ENCODE data around the gene RNF5.
"Not testable (repeated sequence)": the region's sequence is repeated elsewhere in the genome, so short reads cannot be mapped to it uniquely, and the experiment has no call there.

The RNF5 gene, protein sequence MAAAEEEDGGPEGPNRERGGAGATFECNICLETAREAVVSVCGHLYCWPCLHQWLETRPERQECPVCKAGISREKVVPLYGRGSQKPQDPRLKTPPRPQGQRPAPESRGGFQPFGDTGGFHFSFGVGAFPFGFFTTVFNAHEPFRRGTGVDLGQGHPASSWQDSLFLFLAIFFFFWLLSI

DNA sequence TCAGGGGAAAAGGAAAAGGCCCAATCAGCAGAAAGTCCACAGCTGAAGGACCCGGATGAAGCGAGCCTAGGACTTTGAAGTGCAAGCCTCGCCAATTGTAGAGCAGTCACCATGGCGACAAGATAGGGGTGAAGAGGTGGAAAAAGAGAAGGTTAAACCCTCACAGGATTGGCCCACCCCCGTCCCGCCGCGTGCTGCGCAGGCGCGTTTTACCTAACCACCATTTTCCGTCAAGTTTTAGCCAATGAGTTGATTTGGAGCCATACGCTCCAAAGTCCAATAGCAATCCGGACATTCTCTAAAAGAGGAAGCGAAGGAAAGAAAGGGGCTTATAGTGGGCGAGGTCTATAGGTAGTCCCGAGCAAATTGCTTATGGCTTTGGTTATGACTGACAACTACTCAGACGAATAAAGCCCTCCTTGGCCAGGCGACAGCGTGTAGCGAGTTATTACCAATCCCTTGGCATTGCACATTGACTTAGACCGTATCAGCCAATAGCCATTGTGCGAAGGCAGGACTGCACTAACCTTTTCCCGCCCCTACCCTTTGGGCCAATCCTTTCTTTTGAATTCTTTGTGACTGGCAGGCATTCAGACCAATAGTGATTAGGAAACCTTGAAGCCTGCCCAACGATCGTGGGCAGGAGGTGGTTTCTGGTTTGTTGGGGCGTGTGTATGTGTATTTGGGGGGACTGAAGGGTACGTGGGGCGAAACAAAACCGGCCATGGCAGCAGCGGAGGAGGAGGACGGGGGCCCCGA, at the start of gene RNF5:
RNF5 (plus strand) TSS at position 618 of the 759 bp plus-strand sequence; CDS start at position 725, 107 bp downstream.
- Mint-ChIP-seq H3K4me3 (peak within 1 kb of the TSS; percentile 96), H3K9me3 (no peaks in the 10 kb centered on the region), H3K4me1 (ENCODE audit: low read depth) (peaks cover 78% of the 10 kb centered on the region), H3K27ac (peak within 1 kb of the TSS; percentile 96), H3K27me3 (no peaks in the 10 kb centered on the region), H3K36me3 (ENCODE audit: low read depth) (peaks cover 31% of the 10 kb centered on the region)

DNA sequence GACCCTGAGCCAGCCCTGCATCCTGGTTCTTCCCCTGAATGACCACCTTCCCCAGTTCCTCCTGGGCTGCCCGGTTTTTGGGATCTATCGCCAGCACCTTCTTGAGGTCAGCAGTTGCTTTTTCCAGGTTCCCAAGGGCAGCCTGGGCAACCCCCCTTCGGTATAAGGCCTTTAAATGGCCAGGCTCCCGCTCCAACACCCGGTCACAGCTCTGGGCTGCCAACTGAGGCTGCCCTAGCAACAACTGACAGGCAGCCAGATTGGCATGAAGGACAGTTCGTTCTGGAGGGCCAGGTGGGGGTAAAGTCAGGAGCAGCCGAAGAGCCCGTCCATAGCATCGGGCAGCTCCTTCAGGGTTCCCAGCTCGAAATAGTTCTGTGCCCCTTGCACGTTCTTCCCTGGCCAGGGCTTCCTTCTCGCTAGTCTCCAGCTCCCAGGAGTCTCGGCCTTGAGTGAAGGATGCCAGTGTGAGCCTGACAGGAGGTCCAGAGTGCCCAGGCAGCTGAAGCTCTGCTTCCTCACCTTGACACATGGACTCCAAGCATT, 49.4 kb upstream of the RNF5 start:
- Mint-ChIP-seq H3K9me3 (no peaks in the 10 kb centered on the region), H3K4me1 (ENCODE audit: low read depth) (peaks cover 52% of the 10 kb centered on the region), H3K36me3 (ENCODE audit: low read depth) (peaks cover 21% of the 10 kb centered on the region), H3K27me3 (peaks cover under 1% of the 10 kb centered on the region), H3K4me3 (peak overlapping the region; percentile 99), H3K27ac (no peak overlapping the region)

DNA sequence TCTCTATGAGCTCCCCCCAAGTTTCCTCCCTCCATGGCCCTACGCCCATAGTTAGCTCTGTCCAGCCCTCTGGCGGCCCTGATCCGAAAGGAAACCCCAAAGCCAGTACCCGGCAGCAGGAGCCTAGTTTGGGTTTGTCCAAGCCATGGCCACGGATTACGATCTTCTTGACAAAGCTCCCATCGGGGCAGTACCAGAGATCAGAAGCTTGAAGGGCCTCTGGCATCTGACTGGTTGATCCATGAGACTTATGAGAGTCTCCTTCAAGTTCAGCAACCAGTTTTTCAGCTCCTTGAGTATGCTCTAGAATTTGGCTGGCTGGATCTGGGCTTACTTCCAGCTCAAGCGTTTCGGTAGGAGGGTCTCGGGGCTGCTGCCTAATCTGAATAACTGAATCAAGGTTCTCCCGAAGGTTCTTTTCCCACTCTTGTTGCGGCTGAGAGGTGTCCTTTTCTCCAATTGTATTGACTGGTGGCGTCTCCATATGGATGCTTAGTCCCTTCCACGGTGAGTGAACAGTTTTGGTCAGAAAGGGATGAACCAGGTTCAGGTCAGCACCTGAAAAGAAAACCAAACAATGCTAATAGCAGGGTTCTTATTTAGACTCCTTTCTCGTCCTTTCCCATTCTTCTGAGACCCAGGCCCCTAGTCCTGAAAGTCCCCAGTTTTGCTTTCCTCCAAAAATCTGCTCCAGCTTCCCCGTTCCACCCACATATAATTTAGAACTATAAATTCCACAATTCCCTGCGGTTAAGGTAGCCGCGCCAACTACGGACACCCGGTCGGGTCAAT, 48.7 kb upstream of the RNF5 start:
- peak overlapping the region; percentile 87 for H3K27ac Mint-ChIP-seq
- H3K4me1 Mint-ChIP-seq (ENCODE audit: low read depth) = peaks cover 47% of the 10 kb centered on the region

DNA sequence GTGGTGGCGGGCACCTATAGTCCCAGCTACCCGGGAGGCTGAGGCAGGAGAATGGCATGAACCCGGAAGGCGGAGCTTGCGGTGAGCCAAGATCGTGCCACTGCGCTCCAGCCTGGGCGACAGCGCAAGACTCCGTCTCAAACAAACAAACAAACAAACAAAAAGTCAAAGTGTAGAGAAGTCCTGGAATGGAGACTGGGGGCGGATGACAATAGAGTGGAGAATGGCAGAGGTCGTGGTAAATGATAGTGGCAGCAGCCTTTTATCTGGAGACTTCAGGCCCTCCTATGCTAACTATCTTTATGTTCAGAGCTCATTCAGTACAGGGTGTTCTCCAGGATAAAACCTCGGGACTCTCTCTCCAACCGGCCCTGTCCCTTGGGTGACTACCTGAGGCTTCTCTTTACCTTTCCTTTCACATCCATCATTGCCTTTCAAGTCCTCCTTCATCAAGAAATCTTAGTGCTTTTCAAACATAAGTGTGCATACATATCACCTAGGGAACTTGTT, 46.7 kb upstream of the RNF5 start:
- H3K4me1 Mint-ChIP-seq (ENCODE audit: low read depth) = peaks cover 38% of the 10 kb centered on the region
- H3K27me3 Mint-ChIP-seq = peaks cover 6% of the 10 kb centered on the region
- H3K36me3 Mint-ChIP-seq (ENCODE audit: low read depth) = peaks cover 7% of the 10 kb centered on the region
- H3K9me3 Mint-ChIP-seq = no peaks in the 10 kb centered on the region
- no peak overlapping the region for H3K27ac Mint-ChIP-seq
- no peak overlapping the region for H3K4me3 Mint-ChIP-seq

More for the DNA sequence above, 48.7 kb upstream of the RNF5 start:
- Mint-ChIP-seq H3K27me3 (peaks cover 3% of the 10 kb centered on the region), H3K4me3 (peak overlapping the region; percentile 99), H3K36me3 (ENCODE audit: low read depth) (peaks cover 16% of the 10 kb centered on the region), H3K9me3 (no peaks in the 10 kb centered on the region)

DNA sequence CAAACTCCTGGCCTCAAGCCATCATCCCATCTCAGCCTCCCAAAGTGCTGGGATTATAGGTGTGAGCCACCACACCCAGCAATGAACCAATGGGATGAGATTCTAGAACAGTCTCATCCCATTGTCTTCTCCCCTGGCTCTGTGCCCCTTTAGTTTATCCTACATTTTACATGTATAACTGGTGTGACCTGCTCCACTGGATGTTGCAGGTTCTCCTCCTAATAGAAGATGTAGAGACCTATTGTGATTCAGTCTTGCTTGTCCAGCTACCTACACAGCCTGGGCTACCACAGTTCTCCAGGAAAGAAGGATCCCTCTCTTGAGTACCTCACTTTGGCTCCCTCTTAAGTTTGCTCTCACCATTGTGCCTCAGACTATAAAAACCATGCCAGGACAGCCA, 46.1 kb upstream of the RNF5 start:
- Mint-ChIP-seq H3K9me3 (no peaks in the 10 kb centered on the region), H3K4me1 (ENCODE audit: low read depth) (peaks cover 32% of the 10 kb centered on the region), H3K4me3 (no peak overlapping the region), H3K27me3 (peaks cover 6% of the 10 kb centered on the region), H3K36me3 (ENCODE audit: low read depth) (peaks cover under 1% of the 10 kb centered on the region), H3K27ac (peak overlapping the region; percentile 6)

DNA sequence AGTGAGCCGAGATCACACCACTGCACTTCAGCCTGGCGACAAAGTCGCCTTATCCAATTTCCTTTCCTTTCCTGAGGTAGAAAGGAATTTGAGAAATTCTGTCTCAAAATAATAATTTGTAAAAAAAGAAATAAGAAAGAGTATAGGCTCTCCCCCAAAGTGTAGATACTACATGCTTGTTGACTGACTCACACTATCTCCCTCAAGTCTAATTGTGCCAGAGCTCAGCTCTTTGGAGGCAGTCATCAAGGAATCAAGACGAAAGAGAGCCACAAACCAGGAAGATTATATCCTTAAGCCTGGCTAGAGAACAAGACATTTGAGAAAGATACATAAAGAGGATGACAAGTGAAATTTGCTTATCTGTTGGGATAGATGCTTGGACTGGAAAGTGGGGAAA, 44.4 kb upstream of the RNF5 start:
- Mint-ChIP-seq H3K4me3 (no peak overlapping the region), H3K9me3 (no peaks in the 10 kb centered on the region), H3K36me3 (ENCODE audit: low read depth) (no peaks in the 10 kb centered on the region), H3K4me1 (ENCODE audit: low read depth) (peaks cover 19% of the 10 kb centered on the region), H3K27me3 (peaks cover 6% of the 10 kb centered on the region), H3K27ac (no peak overlapping the region)

DNA sequence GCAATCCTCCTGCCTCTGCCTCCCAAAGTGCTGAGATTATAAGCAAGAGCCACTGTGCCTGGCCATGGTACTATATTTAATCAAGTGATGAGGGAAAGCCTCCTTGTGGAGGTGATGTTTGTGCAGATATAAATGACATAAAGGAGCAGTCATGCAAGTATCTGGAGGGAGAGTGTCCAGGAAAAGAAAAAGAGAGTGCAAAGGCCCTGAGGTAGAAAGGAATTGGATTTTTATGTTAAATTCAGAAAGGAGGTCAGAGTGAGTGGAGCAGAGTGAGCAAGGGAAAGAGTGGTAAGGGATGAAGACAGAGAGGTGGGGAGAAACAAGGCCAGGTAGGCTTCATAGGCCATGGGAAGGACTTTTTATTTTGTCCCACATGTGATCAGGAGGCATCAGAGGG, 40.8 kb upstream of the RNF5 start:
- Mint-ChIP-seq H3K27me3 (peaks cover 11% of the 10 kb centered on the region), H3K27ac (no peak overlapping the region), H3K4me3 (no peak overlapping the region), H3K9me3 (no peaks in the 10 kb centered on the region), H3K36me3 (ENCODE audit: low read depth) (no peaks in the 10 kb centered on the region), H3K4me1 (ENCODE audit: low read depth) (no peaks in the 10 kb centered on the region)

DNA sequence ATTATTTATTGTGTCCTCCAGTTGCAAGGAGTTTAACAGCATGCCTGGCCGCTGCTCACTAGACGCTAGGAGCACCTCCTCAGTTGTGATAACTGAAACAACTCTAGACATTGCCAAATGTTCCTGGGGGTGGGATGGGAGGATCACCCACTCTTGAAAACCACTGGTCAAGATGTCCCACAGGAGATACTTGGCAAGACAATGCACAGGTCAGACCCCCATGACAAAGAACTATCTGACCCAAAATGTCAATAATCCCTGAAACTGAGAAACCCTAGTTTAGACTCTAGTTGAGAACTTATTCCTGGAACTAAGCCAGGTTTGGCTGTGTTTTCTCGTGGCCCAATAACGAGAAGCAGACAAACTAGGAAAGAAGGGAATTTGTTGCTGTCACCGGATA, 38.6 kb upstream of the RNF5 start:
- Mint-ChIP-seq H3K27ac (no peak overlapping the region), H3K9me3 (no peaks in the 10 kb centered on the region), H3K27me3 (peaks cover 8% of the 10 kb centered on the region), H3K36me3 (ENCODE audit: low read depth) (no peaks in the 10 kb centered on the region), H3K4me3 (no peak overlapping the region), H3K4me1 (ENCODE audit: low read depth) (no peaks in the 10 kb centered on the region)

DNA sequence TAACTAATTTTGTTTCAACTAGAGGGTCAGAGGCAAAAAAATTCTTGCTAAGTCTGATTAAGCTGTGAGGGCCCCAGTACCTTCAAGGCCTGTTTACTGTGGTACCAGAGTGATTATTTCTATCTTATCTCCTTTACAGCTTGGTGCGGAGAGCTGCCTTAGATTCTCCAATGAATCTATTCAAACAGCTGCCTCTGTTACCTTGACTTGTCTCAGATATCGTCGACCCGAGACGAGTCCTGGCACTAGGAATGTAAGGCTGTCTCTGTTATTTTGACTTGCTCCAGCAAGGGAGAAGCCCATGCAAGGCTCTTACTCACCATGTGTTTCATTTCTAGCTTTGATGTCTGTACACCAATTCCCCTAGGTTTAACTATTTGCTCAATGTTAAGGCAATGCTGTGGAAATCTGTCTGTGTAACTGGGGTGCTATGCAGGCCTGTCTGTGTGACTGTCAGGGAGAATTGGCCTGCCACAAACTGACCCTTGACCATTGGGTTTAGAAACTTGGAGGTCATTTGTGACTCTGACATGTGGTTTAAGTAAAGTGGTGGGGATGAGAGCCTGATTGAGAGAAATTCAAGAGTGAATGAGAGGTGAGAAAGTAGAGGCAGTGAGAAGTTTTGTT, 37.7 kb upstream of the RNF5 start:
- Mint-ChIP-seq H3K27ac (peak overlapping the region; percentile 38), H3K9me3 (no peaks in the 10 kb centered on the region), H3K4me1 (ENCODE audit: low read depth) (no peaks in the 10 kb centered on the region), H3K36me3 (ENCODE audit: low read depth) (no peaks in the 10 kb centered on the region), H3K27me3 (peaks cover 5% of the 10 kb centered on the region), H3K4me3 (no peak overlapping the region)

DNA sequence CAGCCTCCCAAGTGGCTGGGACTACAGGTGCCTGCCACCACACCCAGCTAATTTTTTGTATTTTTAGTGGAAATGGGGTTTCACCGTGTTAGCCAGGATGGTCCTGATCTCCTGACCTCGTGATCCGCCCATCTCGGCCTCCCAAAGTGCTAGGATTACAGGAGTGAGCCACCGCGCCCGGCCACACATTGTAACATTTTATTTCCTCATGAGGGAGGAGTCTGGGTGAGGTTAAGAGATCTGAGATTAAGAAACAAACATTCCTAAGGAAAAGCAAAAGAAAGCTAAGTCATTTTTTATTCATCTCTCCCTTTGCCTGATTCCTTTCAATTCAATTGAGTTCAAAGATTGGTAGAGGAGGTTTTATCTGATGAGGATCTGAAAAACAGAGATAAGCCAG, 34.0 kb upstream of the RNF5 start:
- H3K36me3 Mint-ChIP-seq (ENCODE audit: low read depth); H3K27ac Mint-ChIP-seq; H3K4me3 Mint-ChIP-seq; H3K9me3 Mint-ChIP-seq: not testable (repeated sequence)
- peaks cover 24% of the 10 kb centered on the region for H3K27me3 Mint-ChIP-seq
- peaks cover 15% of the 10 kb centered on the region for H3K4me1 Mint-ChIP-seq (ENCODE audit: low read depth)

DNA sequence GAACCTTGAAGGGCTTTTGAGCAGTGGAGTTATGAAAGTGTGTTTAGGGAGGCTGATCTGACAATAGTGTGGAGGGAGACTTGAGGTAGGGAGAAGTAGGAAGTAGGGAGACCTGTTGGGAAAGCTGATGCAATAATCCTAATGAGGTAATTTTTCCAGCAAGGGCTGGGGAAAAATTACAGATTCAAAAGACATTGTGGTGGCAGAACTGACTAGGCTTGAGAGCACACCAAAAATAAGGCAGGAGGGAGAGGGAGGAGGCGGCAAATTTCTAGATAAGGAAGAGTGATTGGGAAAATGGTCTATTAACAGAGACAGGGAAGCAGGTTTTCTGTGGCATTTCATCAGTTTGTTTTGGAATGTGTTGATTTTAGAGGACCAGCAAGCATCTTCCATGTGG, 31.9 kb upstream of the RNF5 start:
- Mint-ChIP-seq H3K27me3 (peaks cover 31% of the 10 kb centered on the region), H3K4me3 (no peak overlapping the region), H3K27ac (peak overlapping the region; percentile 2)

DNA sequence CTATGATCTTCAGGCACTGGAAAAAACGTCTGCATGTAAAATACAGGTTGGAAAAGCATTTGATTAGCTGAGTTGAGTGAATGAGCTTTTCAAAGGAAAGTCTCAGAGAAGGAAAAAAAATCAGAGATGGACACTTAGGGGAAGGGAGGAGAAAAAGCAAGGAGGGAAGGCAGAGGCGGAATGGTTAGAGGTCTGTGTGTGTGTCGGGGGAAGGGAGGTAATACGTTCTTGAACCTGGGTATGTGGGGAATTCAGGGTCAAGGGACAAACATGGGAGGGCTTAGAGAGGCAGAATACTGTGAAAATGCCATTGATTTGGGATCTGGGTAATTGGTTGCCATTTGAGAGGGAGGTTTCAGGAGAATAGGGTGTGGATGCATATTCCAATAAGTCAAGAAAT, 31.5 kb upstream of the RNF5 start:
- H3K4me3 Mint-ChIP-seq = no peak overlapping the region
- no peaks in the 10 kb centered on the region for H3K9me3 Mint-ChIP-seq
- H3K27ac Mint-ChIP-seq = no peak overlapping the region
- peaks cover 31% of the 10 kb centered on the region for H3K27me3 Mint-ChIP-seq
- H3K36me3 Mint-ChIP-seq (ENCODE audit: low read depth) = no peaks in the 10 kb centered on the region
- H3K4me1 Mint-ChIP-seq (ENCODE audit: low read depth) = peaks cover 30% of the 10 kb centered on the region

More for the DNA sequence above, 31.9 kb upstream of the RNF5 start:
- Mint-ChIP-seq H3K4me1 (ENCODE audit: low read depth) (peaks cover 28% of the 10 kb centered on the region), H3K36me3 (ENCODE audit: low read depth) (no peaks in the 10 kb centered on the region), H3K9me3 (no peaks in the 10 kb centered on the region)

DNA sequence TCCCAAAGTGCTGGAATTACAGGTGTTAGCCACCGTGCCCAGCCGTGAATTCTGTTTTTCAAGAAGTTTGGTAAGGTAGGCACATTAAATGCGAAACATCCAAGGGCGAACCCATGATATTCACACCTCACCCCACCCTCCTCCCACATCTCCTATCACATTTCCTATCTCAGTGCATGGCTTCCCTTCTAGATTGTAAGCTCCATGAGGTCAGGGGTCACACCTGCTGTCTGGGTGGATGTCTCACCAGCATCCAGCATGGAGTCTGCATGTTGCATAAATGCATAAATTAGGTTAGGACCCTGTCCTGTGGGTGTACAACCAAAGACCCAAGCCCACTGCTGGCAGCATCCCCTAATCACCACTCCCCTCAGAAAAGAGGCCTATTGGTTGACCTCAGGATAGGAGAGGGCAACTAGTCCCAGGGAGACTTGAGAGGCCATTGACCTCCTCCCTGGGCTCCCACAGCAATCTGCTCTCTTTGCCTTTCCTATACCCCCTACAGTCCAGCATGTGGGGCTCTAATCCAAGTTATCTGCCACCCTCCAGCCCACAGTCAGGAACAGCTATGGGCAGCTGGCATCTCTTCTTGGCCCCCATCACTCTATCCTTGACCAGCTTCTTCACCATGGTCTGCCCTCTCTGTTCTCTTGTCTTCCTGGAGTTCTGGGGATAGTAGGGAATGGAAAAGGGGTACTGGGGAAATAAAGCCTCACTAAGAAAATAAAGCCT, 30.6 kb upstream of the RNF5 start:
- no peak overlapping the region for H3K27ac Mint-ChIP-seq
- peaks cover 31% of the 10 kb centered on the region for H3K27me3 Mint-ChIP-seq
- H3K4me1 Mint-ChIP-seq (ENCODE audit: low read depth) = peaks cover 37% of the 10 kb centered on the region
- no peaks in the 10 kb centered on the region for H3K36me3 Mint-ChIP-seq (ENCODE audit: low read depth)
- H3K9me3 Mint-ChIP-seq = no peaks in the 10 kb centered on the region
- no peak overlapping the region for H3K4me3 Mint-ChIP-seq

Measured in stimulated activated naive CD8-positive, alpha-beta T cell treated with anti-CD3 and anti-CD28 coated beads, Interleukin-15, Interleukin-2, amounts not matched to agents 100 ng/mL and 50 ng/mL, for 24 hours (primary cell).